ENCODE data around the gene KIF5C.

Gene KIF5C

DNA sequence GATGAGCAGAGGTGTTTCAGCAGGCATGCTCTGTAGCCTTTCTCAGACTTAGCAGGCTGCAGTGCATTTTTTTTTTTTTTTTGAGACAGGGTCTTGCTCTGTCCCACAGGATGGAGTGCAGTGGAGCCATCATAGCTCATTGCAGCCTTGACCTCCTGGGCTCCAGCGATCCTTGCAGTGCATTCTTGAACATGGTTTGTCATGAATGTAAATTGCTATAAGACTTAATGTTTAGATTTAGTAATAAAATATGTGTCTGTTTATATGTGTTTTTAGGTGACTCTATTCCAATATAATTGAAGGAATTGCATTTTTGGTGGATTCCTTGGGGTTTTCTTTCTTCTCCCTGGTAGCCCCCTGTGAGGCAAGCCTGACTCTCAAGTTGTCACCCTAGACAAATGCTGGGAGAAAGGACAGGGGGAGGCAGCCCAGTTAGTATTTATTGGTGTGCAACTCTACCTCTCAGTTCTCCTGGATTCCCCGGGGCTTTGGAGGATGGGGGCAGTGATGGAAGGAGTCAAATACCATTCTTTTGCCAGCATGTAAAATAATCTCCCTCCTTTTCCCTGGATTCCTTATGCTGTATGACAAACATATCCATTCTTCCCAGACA is 186.2 kb downstream of the KIF5C start:
- no peak overlapping the region for H3K27ac ChIP-seq
- no peak for TF ChIP-seq CTCF (conservative IDR thresholded peaks at IDR 0.05)
- TF ChIP-seq ZFX (IDR thresholded peaks at IDR 0.05): no peak

DNA sequence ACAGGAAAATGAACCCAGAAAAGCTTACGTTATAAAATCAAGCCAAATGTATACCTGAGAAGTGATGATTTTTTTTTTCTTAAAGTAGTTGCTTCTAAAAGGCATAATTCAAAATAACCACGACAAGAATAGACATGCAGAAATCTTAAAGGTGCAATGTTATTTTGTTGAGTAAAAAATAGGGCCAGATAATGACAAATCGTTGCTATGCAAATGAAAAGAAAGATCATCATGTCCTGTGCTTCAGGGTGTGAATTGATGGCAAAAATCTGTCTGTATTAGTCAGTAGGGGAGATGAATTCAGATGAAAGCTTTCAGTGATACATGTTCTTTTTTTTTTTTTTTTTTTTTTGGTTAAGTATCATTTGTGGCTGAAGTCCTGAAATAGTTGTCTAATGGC is 187.5 kb downstream of the KIF5C start:
- TF ChIP-seq CTCF (conservative IDR thresholded peaks at IDR 0.05): no peak
- no peak for TF ChIP-seq ZFX (IDR thresholded peaks at IDR 0.05)
- H3K27ac ChIP-seq: no peak overlapping the region

- H3K27ac ChIP-seq: no peak overlapping the region
- TF ChIP-seq ZFX (IDR thresholded peaks at IDR 0.05) (no peak), CTCF (conservative IDR thresholded peaks at IDR 0.05) (no peak)
Measured at GRCh38 chr2:149063177-149063576, 188.2 kb downstream of the KIF5C start.

DNA sequence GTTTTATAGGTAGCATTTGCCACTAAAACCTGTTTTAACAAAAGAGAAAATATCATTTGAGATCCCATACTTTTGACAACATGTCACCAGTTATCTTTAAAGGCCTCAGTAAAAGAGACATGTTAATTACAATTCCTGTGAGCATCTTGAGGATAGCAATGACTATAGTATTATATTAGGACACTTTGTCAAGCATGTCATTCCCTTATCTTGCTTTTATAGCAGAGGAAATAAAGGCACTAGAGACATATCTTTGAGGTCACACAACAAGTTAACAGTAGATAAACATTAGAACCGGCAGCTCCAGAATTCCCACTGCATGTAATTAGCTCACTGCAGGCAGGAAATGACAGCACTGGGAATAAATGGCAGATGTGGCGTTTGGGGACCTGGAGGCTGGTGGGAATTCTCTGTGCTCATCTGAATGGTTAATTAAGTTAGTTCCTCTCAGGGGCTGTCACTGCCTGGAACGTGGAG is 189.4 kb downstream of the KIF5C start:
- no peak for TF ChIP-seq ZFX (IDR thresholded peaks at IDR 0.05)
- no peak for TF ChIP-seq CTCF (conservative IDR thresholded peaks at IDR 0.05)
- no peak overlapping the region for H3K27ac ChIP-seq

GRCh38 chr2:149064856-149065630 is 190.0 kb downstream of the KIF5C start:
- TF ChIP-seq ZFX (IDR thresholded peaks at IDR 0.05): no peak
- TF ChIP-seq CTCF (conservative IDR thresholded peaks at IDR 0.05): no peak
- no peak overlapping the region for H3K27ac ChIP-seq

GRCh38 chr2:149068225-149068995 is 193.4 kb downstream of the KIF5C start:
- TF ChIP-seq CTCF (conservative IDR thresholded peaks at IDR 0.05) (no peak), ZFX (IDR thresholded peaks at IDR 0.05) (no peak)

More at GRCh38 chr2:149068225-149068995, 193.4 kb downstream of the KIF5C start:
- H3K27ac ChIP-seq: no peak overlapping the region; the same call in 1 of the 2 replicates

Data from C4-2B (cell line).